HL-60 (cell line): ENCODE results near the gene CSF3.

ENCODE experiments used
- DNase-seq, 2 experiments: peaks; one replicate each; pipeline ENCODE4 v3.0.0-alpha.2; 2010 to 2020; ENCODE audit warnings: low read depth in 1 of 2, low spot score in 1 of 2
- H3K27ac ChIP-seq: fragments of 250-450 bp; sonication (Bioruptor Pico); replicated peaks from 2 replicates; pipeline ENCODE4 v1.5.1; 2020; ENCODE audit warnings: mild to moderate bottlenecking, moderate library complexity
- H3K27me3 ChIP-seq: fragments of 250-450 bp; sonication (Bioruptor Pico); 2 replicates; pipeline ENCODE4 v1.5.1; 2021; ENCODE audit warnings: mild to moderate bottlenecking, moderate library complexity; ENCODE audit not compliant: insufficient read depth, poor library complexity, severe bottlenecking
- H3K4me3 ChIP-seq: replicated peaks from 2 replicates; pipeline ENCODE4 v1.5.1; 2011; ENCODE audit warnings: mild to moderate bottlenecking, control low read depth, low read length; ENCODE audit not compliant: insufficient read depth
- CTCF ChIP-seq: IDR thresholded peaks from one replicate; pipeline ENCODE4 v1.5.1; 2011; ENCODE audit warnings: low read length, control low read depth, inconsistent platforms; ENCODE audit not compliant: insufficient read depth
- GABPA ChIP-seq: IDR thresholded peaks from 2 replicates; pipeline ENCODE4 v1.6.1; 2012; ENCODE audit warnings: low read depth
- POLR2AphosphoS5 ChIP-seq: IDR thresholded peaks from 2 replicates; pipeline ENCODE4 v1.6.1; 2012; ENCODE audit warnings: low read depth
- SPI1 ChIP-seq: IDR thresholded peaks from 2 replicates; pipeline ENCODE4 v1.6.1; 2012; ENCODE audit warnings: low read depth, mild to moderate bottlenecking, borderline replicate concordance
- TF ChIP-seq, protein P1 (sequence below): IDR thresholded peaks from 2 replicates; pipeline ENCODE4 v1.6.1; 2012; ENCODE audit warnings: low read depth; ENCODE audit not compliant: insufficient replicate concordance

CSF3 gene

GRCh38 chr17:39981766-39982375, 33.4 kb upstream of the CSF3 start:
- H3K27me3 ChIP-seq: no peaks in the 10 kb centered on the region
- H3K27ac ChIP-seq: peak overlapping the region; percentile 88
- H3K4me3 ChIP-seq: peak overlapping the region; percentile 91
- TF ChIP-seq, protein P1, sequence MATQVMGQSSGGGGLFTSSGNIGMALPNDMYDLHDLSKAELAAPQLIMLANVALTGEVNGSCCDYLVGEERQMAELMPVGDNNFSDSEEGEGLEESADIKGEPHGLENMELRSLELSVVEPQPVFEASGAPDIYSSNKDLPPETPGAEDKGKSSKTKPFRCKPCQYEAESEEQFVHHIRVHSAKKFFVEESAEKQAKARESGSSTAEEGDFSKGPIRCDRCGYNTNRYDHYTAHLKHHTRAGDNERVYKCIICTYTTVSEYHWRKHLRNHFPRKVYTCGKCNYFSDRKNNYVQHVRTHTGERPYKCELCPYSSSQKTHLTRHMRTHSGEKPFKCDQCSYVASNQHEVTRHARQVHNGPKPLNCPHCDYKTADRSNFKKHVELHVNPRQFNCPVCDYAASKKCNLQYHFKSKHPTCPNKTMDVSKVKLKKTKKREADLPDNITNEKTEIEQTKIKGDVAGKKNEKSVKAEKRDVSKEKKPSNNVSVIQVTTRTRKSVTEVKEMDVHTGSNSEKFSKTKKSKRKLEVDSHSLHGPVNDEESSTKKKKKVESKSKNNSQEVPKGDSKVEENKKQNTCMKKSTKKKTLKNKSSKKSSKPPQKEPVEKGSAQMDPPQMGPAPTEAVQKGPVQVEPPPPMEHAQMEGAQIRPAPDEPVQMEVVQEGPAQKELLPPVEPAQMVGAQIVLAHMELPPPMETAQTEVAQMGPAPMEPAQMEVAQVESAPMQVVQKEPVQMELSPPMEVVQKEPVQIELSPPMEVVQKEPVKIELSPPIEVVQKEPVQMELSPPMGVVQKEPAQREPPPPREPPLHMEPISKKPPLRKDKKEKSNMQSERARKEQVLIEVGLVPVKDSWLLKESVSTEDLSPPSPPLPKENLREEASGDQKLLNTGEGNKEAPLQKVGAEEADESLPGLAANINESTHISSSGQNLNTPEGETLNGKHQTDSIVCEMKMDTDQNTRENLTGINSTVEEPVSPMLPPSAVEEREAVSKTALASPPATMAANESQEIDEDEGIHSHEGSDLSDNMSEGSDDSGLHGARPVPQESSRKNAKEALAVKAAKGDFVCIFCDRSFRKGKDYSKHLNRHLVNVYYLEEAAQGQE: no peak
- TF ChIP-seq CTCF: no peak
- no peak for TF ChIP-seq GABPA
- no peak for TF ChIP-seq SPI1
- TF ChIP-seq POLR2AphosphoS5: no peak
- DNase-seq: no peak

DNA sequence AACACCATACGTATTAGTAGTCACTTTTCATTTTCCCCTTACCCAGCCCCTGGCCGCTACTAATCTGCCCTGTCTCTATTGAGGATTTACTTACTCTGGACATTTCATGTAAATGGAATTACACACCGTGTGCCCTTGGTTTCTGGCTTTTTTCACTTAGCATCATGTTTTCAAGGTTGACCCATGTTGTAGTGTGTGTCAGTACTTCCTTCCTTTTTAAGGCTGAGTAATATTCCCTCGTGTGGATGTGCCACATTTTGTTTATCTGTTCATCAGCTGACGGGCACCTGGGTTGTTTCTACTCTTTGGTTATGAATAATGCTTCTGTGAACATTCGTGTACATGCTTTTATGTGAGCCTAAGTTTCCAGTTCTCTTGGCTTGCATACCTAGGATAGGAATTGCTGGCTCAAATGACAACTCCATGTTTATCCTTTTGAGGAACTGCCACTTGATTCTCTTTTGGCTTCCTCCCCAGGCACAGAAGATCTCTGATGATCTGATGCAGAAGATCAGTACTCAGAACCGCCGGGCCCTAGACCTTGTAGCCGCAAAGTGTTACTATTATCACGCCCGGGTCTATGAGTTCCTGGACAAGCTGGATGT, 26.9 kb upstream of the CSF3 start:
- TF ChIP-seq, protein P1: no peak
- TF ChIP-seq GABPA (no peak), CTCF (no peak), SPI1 (no peak), POLR2AphosphoS5 (no peak)

GRCh38 chr17:39994448-39994847, 20.8 kb upstream of the CSF3 start:
- Histone ChIP-seq H3K27me3 (no peaks in the 10 kb centered on the region), H3K4me3 (no peak overlapping the region), H3K27ac (no peak overlapping the region)
- DNase-seq: no peak
- TF ChIP-seq CTCF: no peak
- TF ChIP-seq SPI1: no peak
- TF ChIP-seq POLR2AphosphoS5: no peak
- TF ChIP-seq GABPA: no peak
- TF ChIP-seq, protein P1: no peak

More for the DNA sequence above, 26.9 kb upstream of the CSF3 start:
- Histone ChIP-seq H3K4me3 (no peak overlapping the region), H3K27ac (no peak overlapping the region), H3K27me3 (no peaks in the 10 kb centered on the region)
- no peak for DNase-seq
